Measurements from ENCODE around the gene C19orf81. TPM values are rescaled to one million over a fixed set of nuclear protein-coding genes. Genes with fewer than 3 reads are reported as not detected.

The C19orf81 gene
- polyA plus RNA-seq, 3 donors = not detected

GRCh38 chr19:50697414-50698124, 48.3 kb downstream of the C19orf81 start:
- H3K4me1 ChIP-seq (ENCODE audit: control insufficient read depth in 1 of 2, insufficient read depth in 2 of 2, low read length in 2 of 2) = no peaks in the 10 kb centered on the region
- H2AFZ ChIP-seq (ENCODE audit: insufficient read depth, low read depth, low read length, poor library complexity, severe bottlenecking) = no peak overlapping the region
- intact Hi-C loops (cut with micrococcal nuclease) = no loop called here
- WGBS (ENCODE audit: insufficient coverage) = 80% methylated on average over 8 of the region's 13 CpGs
- no peaks in the 10 kb centered on the region for H3K4me1 Mint-ChIP-seq
- peaks cover 0 to 2% of the 10 kb centered on the region in 2 donors for H3K36me3 Mint-ChIP-seq
- H3K4me3 ChIP-seq (replicated peaks in 1 of 3; ENCODE audit: low read depth in 2 of 3, low read length in 3 of 3) = no peak overlapping the region
- H3K27me3 Mint-ChIP-seq (ENCODE audit: low read depth in 3 of 3) = peaks cover 46 to 63% (median 49%) of the 10 kb centered on the region in 3 donors
- H3K27me3 ChIP-seq (ENCODE audit: control insufficient read depth in 2 of 2, insufficient read depth in 2 of 2, low read length in 2 of 2) = peaks cover 14 to 33% of the 10 kb centered on the region in 2 donors
- peaks cover 0 to 10% (median 2%) of the 10 kb centered on the region in 7 donors for H3K9me3 Mint-ChIP-seq
- no peaks in the 10 kb centered on the region for H4K20me1 ChIP-seq (ENCODE audit: insufficient read depth, low read length)
- no peak overlapping the region for H3K4me2 ChIP-seq (replicated peaks; ENCODE audit: extremely low read depth, low read length, poor library complexity, severe bottlenecking)
- no peak for DNase-seq
- H3K9me3 ChIP-seq (replicated peaks in 1 of 2; ENCODE audit: control insufficient read depth in 1 of 2, insufficient read depth in 1 of 2, low read length in 2 of 2) = peaks cover 0 to 11% of the 10 kb centered on the region in 2 donors
- no peak overlapping the region for H3K9ac ChIP-seq (ENCODE audit: insufficient read depth, low read length, poor library complexity, severe bottlenecking)
- no peak overlapping the region for H3K27ac ChIP-seq (ENCODE audit: low read depth in 1 of 2, low read length in 2 of 2)
- TF ChIP-seq CTCF (IDR thresholded peaks at IDR 0.05) = no peak
- H3K79me2 ChIP-seq (ENCODE audit: insufficient read depth, low read length) = no peaks in the 10 kb centered on the region
- H3K36me3 ChIP-seq (replicated peaks in 1 of 2; ENCODE audit: control insufficient read depth in 1 of 2, insufficient read depth in 2 of 2, low read length in 2 of 2) = no peaks in the 10 kb centered on the region
- H3K4me3 Mint-ChIP-seq = no peak overlapping the region
- no peak overlapping the region for H3K27ac Mint-ChIP-seq

- peaks cover 41 to 59% (median 42%) of the 10 kb centered on the region in 3 donors for H3K27me3 Mint-ChIP-seq (ENCODE audit: low read depth in 3 of 3)
- Histone ChIP-seq H3K4me3 (replicated peaks in 1 of 3; ENCODE audit: low read depth in 2 of 3, low read length in 3 of 3) (no peak overlapping the region), H3K79me2 (ENCODE audit: insufficient read depth, low read length) (no peaks in the 10 kb centered on the region), H3K4me2 (replicated peaks; ENCODE audit: extremely low read depth, low read length, poor library complexity, severe bottlenecking) (no peak overlapping the region), H3K9ac (ENCODE audit: insufficient read depth, low read length, poor library complexity, severe bottlenecking) (no peak overlapping the region), H2AFZ (ENCODE audit: insufficient read depth, low read depth, low read length, poor library complexity, severe bottlenecking) (no peak overlapping the region), H3K9me3 (replicated peaks in 1 of 2; ENCODE audit: control insufficient read depth in 1 of 2, insufficient read depth in 1 of 2, low read length in 2 of 2) (no peaks in the 10 kb centered on the region), H3K27me3 (ENCODE audit: control insufficient read depth in 2 of 2, insufficient read depth in 2 of 2, low read length in 2 of 2) (peaks cover 0 to 23% of the 10 kb centered on the region in 2 donors), H3K4me1 (ENCODE audit: control insufficient read depth in 1 of 2, insufficient read depth in 2 of 2, low read length in 2 of 2) (no peaks in the 10 kb centered on the region), H4K20me1 (ENCODE audit: insufficient read depth, low read length) (no peaks in the 10 kb centered on the region), H3K36me3 (replicated peaks in 1 of 2; ENCODE audit: control insufficient read depth in 1 of 2, insufficient read depth in 2 of 2, low read length in 2 of 2) (no peaks in the 10 kb centered on the region), H3K27ac (ENCODE audit: low read depth in 1 of 2, low read length in 2 of 2) (no peak overlapping the region)
- H3K4me3 Mint-ChIP-seq = no peak overlapping the region
- no peaks in the 10 kb centered on the region for H3K36me3 Mint-ChIP-seq
- intact Hi-C loops (cut with micrococcal nuclease) = loop anchor here in 1 of 2 donors (10.0 kb wide), 1 partner anchor 83 kb away; no protein-coding TSS in a partner anchor
- H3K4me1 Mint-ChIP-seq = peaks cover 3% of the 10 kb centered on the region
- WGBS (ENCODE audit: insufficient coverage) = 83% methylated on average over 8 of the region's 13 CpGs
- no peak overlapping the region for H3K27ac Mint-ChIP-seq
- no peak for DNase-seq
- TF ChIP-seq CTCF (IDR thresholded peaks at IDR 0.05) = no peak
- peaks cover 0 to 3% (median 0%) of the 10 kb centered on the region in 7 donors for H3K9me3 Mint-ChIP-seq
Measured at GRCh38 chr19:50701367-50701985, 52.2 kb downstream of the C19orf81 start.

Data from CD14-positive monocyte (primary cell).